SK-MEL-5 (cell line): ENCODE results near the gene VWA7. TPM values are rescaled to one million over a fixed set of nuclear protein-coding genes. Genes with fewer than 3 reads are reported as not detected.
"Not testable (repeated sequence)": the region's sequence is repeated elsewhere in the genome, so short reads cannot be mapped to it uniquely, and the experiment has no call there.

Source experiments
- DNase-seq: peaks from one replicate; pipeline ENCODE4 v3.0.0-alpha.2; 2016; ENCODE audit warnings: low read depth, low spot score
- in situ Hi-C: cut with HindIII; loops from 2 replicates; pipeline ENCODE4 v1.10.0; 2016; ENCODE audit warnings: low sequenced_read_pairs, high pct_unique_total_duplicates, low pct_unique_long_range_greater_than_20kb
- total RNA-seq: library from RNA; depleted of rRNA; stranded (reverse); fragments of >200 nt; shearing (Covaris generic); gene quantifications from 2 replicates; pipeline ENCODE4 v1.2.3, GENCODE V29; 2014

Gene VWA7
- total RNA-seq, 1 experiment from 2014 or later, result not detected

DNA sequence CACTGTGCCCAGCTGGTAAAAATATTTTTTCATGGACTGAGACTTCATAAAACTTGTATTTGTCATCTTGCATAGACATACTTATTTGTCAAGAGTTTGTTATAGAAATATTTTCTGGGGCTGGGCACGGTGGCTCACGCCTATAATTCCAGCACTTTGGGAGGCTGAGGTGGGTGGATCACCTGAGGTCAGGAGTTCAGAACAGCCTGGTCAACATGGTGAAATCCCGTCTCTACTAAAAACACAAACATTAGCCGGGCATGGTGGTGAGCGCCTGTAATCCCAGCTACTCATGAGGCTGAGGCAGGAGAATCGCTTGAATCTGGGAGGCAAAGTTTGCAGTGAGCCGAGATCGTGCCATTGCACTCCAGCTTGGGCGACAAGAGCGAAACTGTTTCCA, 31.5 kb upstream of the VWA7 start:
- DNase-seq, in situ Hi-C loops: not testable (repeated sequence)

DNA sequence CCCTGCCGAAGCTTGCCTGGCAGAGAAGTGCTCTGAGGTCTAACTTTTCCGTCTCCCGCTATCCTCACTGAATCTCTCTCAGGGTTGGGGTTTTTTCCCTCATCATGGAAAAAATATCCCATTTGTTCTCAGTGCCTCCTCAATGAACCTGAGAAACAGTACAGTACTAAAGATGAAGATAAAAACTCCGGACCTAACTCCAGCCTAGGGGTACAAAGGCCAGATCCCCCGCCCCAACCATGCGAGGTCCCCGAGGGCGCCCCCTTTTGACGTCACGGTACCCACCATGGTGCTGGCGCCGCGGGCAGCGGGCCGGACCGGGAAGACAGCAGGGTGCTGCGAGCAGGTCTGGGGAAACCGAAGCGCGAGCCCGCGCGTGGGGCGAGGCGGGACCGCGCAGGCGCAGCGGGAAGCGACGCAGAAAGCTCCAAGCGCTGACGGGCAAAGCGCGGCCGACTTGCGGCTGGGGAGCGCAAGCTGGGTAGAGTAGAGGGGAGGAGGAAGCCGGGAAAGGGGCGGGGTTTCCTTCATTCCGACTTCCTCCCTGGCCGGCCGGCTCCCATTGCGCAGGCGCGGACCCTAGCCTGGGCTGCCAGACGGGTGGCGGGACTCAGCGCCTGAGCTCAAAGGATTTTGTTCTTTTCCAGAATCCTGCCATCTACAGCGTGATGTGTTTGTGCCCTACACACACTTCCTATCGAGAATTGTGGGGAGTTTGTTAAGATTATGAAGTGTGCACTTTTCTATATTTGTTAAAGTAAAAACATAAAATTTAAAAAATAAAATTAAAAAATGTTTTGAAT, 29.5 kb upstream of the VWA7 start, which contains the start of gene LSM2:
LSM2 (minus strand) TSS at position 497 of the 803 bp plus-strand sequence; CDS start at position 288, 209 bp downstream.
- in situ Hi-C loops, result no loop called here
- peak; percentile 97 for DNase-seq

DNA sequence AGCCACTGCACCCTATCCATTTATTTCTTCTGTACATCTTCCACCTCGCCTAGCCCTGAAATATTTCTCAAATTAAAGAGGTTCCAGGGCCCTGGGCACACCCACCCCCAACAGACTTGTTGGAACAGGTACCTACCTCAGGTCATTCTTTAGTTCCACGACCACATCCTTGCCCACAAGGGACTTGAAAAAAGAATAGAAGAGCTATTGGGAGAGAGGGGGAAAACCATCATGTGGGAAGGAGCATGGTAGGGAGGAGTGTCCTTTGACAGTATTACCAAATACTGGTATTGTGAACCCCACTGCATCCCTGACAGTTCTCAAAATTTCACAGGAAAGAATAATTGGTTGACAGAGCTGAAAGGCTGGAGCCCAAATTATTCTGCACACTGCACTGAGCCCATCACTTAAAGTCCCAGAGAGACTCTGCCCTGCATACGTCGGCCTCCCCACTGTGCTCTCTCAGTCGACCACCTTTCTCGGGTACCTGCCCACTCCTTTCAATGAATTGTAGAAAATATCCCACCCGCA, 28.9 kb upstream of the VWA7 start:
- no peak for DNase-seq
- in situ Hi-C loops, result no loop called here

DNA sequence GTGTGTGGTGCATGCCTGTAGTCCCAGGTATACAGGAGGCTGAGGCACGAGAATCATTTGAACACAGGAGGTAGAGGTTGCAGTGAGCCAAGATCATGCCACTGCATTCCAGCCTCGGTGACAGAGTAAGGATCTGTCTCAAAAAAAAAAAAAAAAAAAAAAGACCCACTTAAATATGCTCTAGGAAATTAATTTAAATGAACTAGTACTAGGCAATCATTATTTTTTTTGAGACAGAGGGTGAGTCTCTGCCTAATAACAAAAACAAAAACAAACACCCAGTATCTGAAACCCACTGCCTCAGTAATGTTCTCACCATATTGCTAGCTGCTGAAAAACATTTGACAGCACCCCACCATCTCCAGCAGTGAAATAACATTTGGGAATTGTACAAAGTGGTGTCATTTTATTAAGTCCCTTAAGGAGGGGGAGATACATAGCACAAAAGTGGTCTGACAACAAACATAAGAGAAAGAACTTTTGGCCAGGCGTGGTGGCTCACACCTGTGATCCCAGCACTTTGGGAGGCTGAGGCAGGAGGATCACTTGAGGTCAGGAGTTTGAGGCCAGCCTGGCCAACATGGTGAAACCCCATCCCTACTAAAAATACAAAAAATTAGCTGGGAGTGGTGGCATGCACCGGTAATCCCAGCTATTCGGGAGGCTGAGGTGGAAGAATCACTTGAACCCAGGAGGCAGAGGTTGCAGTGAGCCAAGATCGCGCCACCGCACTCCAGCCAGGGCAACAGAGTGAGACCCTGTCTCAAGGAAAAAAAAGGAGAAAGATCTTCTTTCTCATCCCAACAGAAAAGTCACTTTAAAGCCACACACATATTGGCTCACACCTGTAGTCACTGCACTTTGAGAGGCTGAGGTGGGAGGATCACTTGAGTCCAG, 24.2 kb upstream of the VWA7 start:
- DNase-seq, in situ Hi-C loops: not testable (repeated sequence)

DNA sequence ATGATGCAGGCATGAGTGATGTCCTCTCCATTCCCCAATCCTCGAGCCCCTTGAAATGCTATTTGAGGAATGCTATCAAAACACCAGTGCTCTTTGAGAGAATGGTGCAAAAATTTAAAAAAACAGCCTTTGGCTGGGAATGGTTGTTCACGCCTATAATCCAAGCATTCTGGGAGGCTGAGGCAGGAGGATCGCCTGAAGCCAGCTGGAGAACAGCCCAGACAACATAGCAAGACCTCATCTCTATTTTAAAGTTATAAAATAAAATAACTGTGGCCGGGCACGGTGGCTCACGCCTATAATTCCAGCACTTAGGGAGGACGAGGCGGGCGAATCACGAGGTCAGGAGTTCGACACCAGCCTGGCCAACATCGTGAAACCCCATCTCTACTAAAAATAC, 22.7 kb upstream of the VWA7 start:
- in situ Hi-C loops, result no loop called here
- DNase-seq, result no peak

DNA sequence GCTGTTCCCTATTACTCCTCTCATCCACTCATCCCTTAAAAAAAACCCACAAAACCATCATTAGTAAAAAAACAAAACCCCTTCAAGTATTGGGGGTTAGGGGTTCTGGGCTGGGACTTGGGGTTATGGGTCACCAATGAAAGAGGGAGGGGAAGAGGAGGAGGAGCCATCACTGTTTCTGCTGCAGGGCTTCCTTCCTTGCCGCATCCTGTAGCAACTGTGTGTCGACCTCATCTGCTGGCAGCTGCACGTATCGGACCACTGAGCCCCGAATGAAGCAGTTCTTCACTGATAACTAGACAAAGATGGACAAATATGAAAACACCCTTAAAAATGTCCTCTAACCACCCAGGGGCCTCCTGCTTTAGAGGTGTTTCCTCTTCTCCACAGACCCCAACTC, 20.5 kb upstream of the VWA7 start:
- in situ Hi-C loops, result no loop called here
- DNase-seq, result no peak

DNA sequence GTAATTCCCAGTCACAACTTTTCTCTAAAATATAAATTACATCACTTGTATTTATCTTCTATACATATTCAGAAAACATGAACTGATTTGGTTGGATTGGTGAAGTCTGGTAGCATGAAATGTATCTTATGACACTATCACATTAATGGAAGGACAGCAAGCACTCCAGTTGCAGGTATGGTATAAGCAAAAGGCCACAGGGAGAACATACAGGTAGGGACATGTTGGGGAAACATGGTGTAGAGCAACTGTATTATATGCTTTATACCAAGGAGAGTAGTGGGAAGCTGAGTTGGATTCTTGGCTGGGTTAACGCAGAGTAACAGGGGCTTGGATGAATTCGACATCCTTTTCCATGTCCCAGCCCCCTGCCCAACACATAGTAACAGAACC, 19.9 kb upstream of the VWA7 start:
- no peak for DNase-seq
- in situ Hi-C loops, result no loop called here

DNA sequence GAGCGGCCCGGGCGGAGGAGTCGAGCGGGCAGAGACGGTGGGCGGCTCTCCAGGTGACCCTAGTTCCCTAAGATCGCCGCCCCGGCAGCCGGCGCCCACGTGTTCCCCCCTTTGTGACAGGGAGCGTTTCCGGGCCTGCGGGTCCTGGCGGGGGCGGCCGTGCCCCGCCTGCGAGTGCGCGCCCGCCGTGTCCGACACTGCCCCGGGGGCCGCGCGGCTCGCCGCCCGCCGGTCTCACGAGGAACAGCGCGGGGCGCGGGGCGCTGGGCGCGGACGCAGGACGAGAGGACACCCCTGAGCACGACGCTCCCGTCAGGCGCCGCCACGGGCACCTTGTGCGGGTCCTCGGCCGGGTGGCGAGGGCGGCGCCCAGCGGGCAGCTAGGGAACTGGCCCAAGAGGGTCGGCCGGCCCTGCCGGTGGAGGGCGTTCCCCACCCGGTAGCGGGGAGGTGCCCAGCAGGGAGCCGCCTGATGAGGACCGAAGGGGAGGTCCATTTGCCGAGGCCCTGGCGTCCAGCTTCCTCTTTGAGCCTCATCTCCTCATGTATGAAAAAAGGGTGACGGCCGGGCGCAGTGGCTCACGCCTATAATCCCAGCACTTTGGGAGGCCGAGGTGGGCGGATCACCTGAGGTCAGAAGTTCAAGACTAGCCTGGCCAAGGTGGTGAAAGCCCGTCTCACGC, 18.6 kb upstream of the VWA7 start, which contains the start of gene VARS1:
VARS1 (minus strand) TSS at position 137 of the 683 bp plus-strand sequence. CDS start 535 bp downstream, outside the sequence.
- in situ Hi-C loops, result no loop called here
- peak; percentile 89 for DNase-seq

DNA sequence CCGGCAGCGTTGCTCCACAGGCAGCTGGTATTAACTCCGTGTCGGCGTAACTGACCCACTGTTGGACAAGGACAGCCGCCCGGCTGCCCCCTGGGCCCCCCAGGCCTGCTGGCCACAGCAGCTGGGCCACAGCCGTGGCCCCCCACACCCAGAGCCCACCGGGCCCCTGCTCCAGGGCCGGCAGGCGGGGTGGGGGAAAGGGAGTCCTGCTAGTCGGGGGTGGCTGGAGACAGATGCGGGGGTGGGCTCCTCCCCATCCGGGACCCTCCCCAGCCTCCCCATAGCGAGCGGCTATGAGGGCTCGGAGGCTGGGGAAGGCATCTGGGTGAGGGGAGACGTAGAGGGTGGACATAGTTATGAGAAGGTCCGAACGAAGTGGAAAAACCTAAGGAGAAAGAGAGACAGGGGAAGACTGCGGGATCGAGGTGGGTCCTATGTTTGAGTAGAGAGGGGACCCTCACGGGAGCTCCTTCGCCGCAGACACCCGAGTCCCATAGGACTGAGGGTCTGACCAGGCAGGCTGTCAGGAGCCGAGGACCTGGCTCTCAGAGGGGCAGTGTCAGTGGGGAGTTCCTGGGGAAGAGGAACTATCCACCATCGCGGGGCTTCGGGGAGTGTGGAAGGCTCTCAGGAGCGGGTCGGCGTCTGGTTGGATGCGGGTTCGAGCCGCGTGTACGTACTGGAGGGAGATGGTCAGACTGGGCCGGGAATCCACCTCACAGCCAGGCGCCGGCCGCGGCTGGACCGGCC, 17.9 kb upstream of the VWA7 start:
- DNase-seq, result no peak
- in situ Hi-C loops, result no loop called here

DNA sequence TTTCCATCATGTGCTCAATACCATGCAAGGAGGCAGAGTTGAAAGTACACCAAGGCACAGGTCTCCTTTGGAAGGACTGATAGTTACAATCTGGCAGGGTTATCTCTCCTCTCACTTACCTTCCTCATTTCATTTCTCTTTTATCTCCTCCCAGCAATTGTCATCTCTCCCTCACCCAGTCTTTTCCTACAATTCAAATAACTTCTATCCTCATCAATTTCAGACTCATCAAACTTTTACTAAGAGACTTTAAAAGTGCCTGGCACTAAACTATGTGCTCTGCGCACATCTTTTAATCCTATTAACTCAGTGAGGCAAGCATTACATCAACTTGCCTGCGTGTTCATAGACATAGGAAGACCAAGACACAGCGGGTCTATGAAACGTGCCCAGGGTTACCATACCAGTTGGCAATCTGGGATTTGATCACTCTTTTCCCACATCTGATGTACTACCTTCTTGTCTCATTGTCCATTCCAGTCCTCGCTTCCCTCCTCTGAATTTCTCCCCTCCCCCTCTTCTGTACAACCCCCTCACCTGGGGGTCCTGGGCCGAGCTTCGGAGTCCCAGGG, 17.3 kb upstream of the VWA7 start:
- no peak for DNase-seq

DNA sequence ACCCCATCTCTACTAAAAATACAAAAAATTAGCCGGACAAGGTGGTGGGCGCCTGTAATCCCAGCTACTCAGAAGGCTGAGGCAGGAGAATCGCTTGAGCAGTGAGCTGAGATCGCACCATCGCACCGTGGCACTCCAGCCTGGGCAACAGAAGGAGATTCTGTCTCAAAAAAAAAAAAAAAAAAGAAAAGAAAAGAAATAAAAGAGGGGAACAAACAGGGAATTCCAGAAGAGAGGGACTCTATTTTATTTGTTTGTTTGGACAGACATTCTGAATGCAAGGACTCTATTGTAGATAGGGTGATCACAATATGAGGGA, 16.8 kb upstream of the VWA7 start:
- DNase-seq, in situ Hi-C loops: not testable (repeated sequence)

More for the DNA sequence above, 17.3 kb upstream of the VWA7 start:
- in situ Hi-C loops, result no loop called here

DNA sequence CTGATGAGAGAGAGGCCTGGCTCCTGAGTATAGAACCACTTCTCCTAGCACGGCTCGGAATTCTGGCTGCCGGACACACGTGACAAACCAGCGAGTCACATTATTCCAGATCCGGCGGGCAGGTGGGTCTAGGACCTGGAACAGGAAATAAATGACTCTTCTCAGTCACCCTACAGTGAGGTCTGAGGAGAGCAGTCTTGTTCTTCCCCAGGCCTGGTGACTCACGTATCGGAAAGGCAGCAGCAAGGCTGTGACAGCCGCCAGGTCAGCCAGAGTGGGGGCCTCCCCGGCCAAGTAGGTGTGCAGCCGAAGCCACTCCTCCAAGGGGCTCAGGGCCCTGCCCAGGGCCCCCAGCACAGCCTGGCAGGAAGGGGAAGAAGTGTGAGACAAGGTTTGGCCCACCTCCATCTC, 15.6 kb upstream of the VWA7 start:
- no peak for DNase-seq
- in situ Hi-C loops, result no loop called here

DNA sequence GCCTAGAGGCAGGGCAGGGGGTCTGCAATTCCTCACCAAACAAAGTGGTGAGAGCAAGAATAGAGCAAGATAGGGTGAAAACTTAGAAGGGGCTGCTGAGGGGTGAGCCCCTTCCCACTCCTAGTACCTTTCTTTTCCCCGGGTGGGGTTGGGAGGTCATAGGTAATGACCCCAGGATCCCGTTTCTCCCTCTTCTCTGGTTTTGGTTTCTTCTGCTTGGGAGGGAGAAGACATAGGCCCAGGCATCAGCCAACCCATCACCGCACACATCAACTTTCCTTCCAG, 14.9 kb upstream of the VWA7 start:
- in situ Hi-C loops, result no loop called here
- DNase-seq, result no peak

DNA sequence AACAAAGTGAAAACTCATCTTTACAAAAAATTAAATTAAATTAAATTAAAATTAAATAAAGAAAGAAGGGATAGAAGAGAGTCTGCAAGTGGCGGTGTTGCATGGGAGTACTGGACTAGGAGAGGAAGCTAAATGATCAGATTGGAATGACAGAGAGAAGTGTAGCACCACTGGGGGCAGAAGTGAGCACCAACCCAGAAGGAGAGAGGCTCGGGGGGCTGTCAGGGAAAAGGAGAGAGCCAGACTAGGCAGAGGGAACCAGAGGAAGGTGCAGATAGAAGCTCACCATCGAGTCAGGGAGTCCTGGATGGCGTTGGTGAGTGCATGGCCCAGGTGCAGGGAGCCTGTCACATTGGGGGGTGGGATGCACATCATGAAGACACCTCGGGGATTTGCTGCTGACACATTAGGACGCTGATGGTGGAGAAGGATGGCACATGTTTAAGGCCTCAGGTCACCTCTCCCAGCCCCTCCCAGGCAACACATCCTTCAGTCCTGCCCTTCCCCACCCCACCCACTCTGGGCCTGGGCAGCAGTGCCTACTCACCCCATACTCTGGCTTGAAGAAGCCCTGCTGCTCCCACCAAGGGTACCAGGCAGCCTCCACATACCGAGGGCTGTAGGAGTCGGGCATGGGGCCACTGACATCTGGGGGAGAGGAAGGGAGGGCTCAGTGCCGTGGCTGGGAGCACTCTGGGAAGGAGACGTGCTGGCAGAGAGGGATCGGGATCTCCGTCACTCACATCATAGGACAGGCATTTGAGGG, 14.4 kb upstream of the VWA7 start:
- in situ Hi-C loops, result no loop called here
- DNase-seq, result peak; percentile 69

DNA sequence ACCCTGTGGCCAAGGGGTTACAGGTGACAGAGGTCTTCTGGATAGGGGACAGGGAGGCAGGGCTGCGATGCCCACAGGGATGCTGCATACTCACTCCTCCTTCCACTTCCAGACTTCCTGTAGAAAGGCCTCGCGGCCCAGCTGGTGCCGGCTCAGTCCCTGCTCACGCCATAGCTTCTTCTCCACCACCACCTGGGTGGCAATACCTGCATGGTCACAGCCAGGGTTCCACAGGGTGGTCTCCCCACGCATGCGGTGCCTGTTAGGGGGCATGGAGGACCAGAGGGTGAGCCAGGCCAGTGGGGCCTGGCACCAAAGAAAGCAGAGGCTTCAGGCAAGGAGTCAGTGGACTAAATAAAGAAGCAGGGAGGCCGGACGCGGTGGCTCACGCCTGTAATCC, 8.3 kb upstream of the VWA7 start:
- in situ Hi-C loops, result no loop called here
- no peak for DNase-seq

DNA sequence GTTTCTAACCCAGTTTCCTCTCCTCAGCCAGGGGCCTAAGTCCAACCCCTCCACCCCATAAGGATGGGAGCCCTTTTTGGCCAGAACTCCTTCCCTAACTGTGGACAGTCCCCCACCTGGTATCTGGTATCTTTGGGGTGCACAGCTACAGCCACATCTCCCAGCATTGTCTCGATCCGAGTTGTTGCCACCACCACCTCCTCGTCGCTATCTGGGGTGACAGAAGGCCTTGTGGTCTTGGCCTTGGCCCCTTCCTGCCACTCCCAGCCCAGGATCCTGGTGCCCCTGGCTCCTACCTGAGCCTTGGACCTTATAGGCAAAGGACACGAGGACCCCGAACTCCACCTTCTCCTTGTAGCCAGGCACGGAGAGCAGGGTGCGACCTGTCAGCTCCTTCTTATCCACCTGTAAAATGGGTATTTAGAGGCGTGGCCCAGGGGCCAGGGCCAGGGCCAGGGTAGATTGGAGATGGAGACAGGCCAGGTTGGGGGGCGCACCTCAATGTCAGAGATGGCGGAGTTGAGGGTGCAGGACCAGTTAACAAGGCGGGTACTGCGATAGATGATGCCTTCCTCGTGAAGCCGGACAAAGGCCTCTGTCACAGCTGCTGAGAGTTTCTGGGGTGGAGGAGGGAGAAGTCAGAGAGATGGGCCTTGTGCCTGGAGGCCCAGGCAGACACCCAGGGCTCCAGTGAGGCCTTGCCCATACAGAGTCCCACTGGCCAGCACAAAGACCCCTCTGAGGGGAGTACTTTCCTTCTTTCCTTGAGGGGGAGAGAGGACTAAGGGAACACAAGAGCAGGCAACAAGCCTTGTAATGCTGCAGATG, 7.2 kb upstream of the VWA7 start:
- in situ Hi-C loops, result no loop called here

More for the DNA sequence above, 7.2 kb upstream of the VWA7 start:
- DNase-seq, result no peak
